Sigmoid colon (tissue), 7 donors: Measurements from ENCODE around the gene NRIP3. TPM values are rescaled to one million over a fixed set of nuclear protein-coding genes. Genes with fewer than 3 reads are reported as not detected.

Source experiments
- DNase-seq: peaks from one replicate; pipeline ENCODE4 v3.0.0-alpha.2; 2019
- H3K27ac ChIP-seq, 4 donors: fragments of 200-600 bp; sonication (generic); one replicate each; pipeline ENCODE4 v1.5.1; 2016 to 2019; ENCODE audit warnings: mild to moderate bottlenecking in 1 of 4
- H3K27me3 ChIP-seq, 3 donors: fragments of 200-600 bp; sonication (generic); one replicate each; pipeline ENCODE4 v1.5.1; 2019; ENCODE audit warnings: mild to moderate bottlenecking in 1 of 3
- H3K36me3 ChIP-seq, 4 donors: fragments of 200-600 bp; sonication (generic); one replicate each; pipeline ENCODE4 v1.5.1; 2016 to 2019
- H3K4me1 ChIP-seq, 4 donors: fragments of 200-600 bp; sonication (generic); one replicate each; pipeline ENCODE4 v1.5.1; 2017 to 2019
- H3K4me3 ChIP-seq, 4 donors: fragments of 200-600 bp; sonication (generic); one replicate each; pipeline ENCODE4 v1.5.1; 2017 to 2019; ENCODE audit warnings: mild to moderate bottlenecking in 2 of 4, moderate library complexity in 1 of 4
- H3K9me3 ChIP-seq, 4 donors: fragments of 200-600 bp in 3 of 4; sonication (generic) in 3 of 4; one replicate each; pipeline versions ENCODE4 v1.5.1 to v1.6.1; 2013 to 2019
- EP300 ChIP-seq, 4 donors: sonication (generic); formaldehyde crosslinking; IDR thresholded peaks; one replicate each; pipeline ENCODE4 v1.6.1; 2017; ENCODE audit warnings: antibody characterized with exemption in 4 of 4
- POLR2A ChIP-seq, 2 donors: fragments of 450-650 bp; IDR thresholded peaks; one replicate each; pipeline ENCODE4 v1.6.1; 2016; ENCODE audit warnings: antibody characterized with exemption in 2 of 2, mild to moderate bottlenecking in 2 of 2, moderate library complexity in 2 of 2
- POLR2AphosphoS5 ChIP-seq, 4 donors: sonication (generic); formaldehyde crosslinking; IDR thresholded peaks; one replicate each; pipeline ENCODE4 v1.6.1; 2017; ENCODE audit warnings: antibody characterized with exemption in 4 of 4
- WGBS, 2 donors: extraction: QIAGEN DNeasy Blood & Tissue Kit; methylation state at CpG; one replicate each; pipeline ENCODE4 v1.1.7; 2013; 5-methylcytosine and 5-hydroxymethylcytosine counted together
- intact Hi-C: fragments of 100-400 bp; cut with DNase I; formaldehyde crosslinking; loops from one replicate; pipeline ENCODE4 v1.15.1; 2023
- polyA plus RNA-seq, 3 donors: library from polyadenylated mRNA; stranded (reverse); fragments of 200-250 nt; gene quantifications; one replicate each; pipeline ENCODE4 v1.2.3, GENCODE V29; 2013
- total RNA-seq, 4 donors: library from RNA; depleted of rRNA; stranded (reverse); fragments of >200 nt; gene quantifications; one replicate each; pipeline ENCODE4 v1.1.0, GENCODE V29; 2016
- TF ChIP-seq, protein P1 (sequence below), 4 experiments: fragments of 450-650 bp in 3 of 4; fragments of 200-600 bp in 1 of 4; IDR thresholded peaks; one replicate each; pipeline ENCODE4 v1.5.1; 2016 to 2019; ENCODE audit warnings: antibody characterized with exemption in 4 of 4, mild to moderate bottlenecking in 3 of 4, moderate library complexity in 2 of 4
- donor health status: healthy with polysubstance abuse.
- donor health status: Bipolar disorder and iron deficiency.
- donor health status: healthy.

Gene NRIP3
- total and polyA plus RNA-seq, 7 donors = under 0.01 to 5.3 (median 2.9) TPM; not detected in 1

GRCh38 chr11:9005087-9005486 lies 1.3 kb upstream of the NRIP3 start:
- Histone ChIP-seq H3K27me3 (peaks cover 0 to 25% (median 9%) of the 10 kb centered on the region in 3 donors), H3K27ac (no peak overlapping the region), H3K9me3 (no peaks in the 10 kb centered on the region), H3K36me3 (no peaks in the 10 kb centered on the region), H3K4me3 (no peak overlapping the region), H3K4me1 (peaks cover 0 to 20% (median 20%) of the 10 kb centered on the region in 4 donors)
- 80 to 91% methylated on average over 4 of the region's 4 CpGs for WGBS, 2 donors
- no peak for DNase-seq
- intact Hi-C loops = no loop called here
- TF ChIP-seq POLR2AphosphoS5 (IDR thresholded peaks at IDR 0.05) (no peak), EP300 (IDR thresholded peaks at IDR 0.05) (no peak), POLR2A (IDR thresholded peaks at IDR 0.05) (no peak)

DNA sequence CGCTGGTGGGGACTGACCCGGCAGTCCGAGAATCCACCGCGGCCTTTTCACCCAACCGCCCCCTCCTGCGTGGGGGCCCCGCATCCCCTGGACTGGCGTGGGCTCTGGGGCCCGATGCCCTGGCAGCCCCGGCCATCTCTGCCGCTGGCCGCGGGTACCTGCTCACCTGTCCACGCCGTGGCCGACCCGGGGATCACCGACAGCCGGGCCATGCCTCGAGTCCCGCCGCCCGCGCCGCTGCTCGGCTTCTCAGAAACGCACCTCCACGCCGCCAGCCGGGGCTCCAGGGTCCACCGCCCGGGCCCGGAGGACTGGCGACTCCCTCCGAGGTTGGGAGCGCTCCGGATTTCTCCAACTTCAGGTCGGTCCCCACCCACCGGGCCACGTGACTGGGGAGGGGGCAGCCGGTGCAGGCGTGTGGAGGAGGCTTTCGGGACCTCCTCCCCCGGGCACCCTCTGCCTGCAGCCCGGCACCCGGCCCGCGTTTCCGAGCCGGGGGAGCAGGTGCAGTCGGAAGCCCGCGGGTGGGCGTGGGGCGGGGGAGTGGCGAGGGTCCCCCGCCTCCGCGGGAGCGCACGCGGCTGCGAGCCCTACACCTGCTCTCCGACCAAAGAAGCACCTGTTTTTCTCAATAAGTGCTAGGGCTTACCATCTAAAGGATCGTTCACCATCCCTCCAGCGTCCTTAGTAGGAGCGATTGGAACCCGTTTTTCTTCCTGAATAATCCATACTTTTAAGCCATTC lies 554 bp upstream of the NRIP3 start:
- intact Hi-C loops = no loop called here
- TF ChIP-seq EP300 (IDR thresholded peaks at IDR 0.05) = no peak
- no peak for TF ChIP-seq POLR2AphosphoS5 (IDR thresholded peaks at IDR 0.05)
- TF ChIP-seq, protein P1, sequence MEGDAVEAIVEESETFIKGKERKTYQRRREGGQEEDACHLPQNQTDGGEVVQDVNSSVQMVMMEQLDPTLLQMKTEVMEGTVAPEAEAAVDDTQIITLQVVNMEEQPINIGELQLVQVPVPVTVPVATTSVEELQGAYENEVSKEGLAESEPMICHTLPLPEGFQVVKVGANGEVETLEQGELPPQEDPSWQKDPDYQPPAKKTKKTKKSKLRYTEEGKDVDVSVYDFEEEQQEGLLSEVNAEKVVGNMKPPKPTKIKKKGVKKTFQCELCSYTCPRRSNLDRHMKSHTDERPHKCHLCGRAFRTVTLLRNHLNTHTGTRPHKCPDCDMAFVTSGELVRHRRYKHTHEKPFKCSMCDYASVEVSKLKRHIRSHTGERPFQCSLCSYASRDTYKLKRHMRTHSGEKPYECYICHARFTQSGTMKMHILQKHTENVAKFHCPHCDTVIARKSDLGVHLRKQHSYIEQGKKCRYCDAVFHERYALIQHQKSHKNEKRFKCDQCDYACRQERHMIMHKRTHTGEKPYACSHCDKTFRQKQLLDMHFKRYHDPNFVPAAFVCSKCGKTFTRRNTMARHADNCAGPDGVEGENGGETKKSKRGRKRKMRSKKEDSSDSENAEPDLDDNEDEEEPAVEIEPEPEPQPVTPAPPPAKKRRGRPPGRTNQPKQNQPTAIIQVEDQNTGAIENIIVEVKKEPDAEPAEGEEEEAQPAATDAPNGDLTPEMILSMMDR (IDR thresholded peaks at IDR 0.05) = no peak
- no peak for TF ChIP-seq POLR2A (IDR thresholded peaks at IDR 0.05)
- Histone ChIP-seq H3K36me3 (no peaks in the 10 kb centered on the region), H3K4me1 (peaks cover 0 to 20% (median 20%) of the 10 kb centered on the region in 4 donors), H3K27ac (peak overlapping the region in 1 of 4 donors; percentile 62), H3K4me3 (peak overlapping the region; percentile 22 to 59 (median 46)), H3K27me3 (peaks cover 0 to 25% (median 9%) of the 10 kb centered on the region in 3 donors), H3K9me3 (no peaks in the 10 kb centered on the region)
- no peak for DNase-seq
- WGBS, 2 donors = 7 to 10% methylated on average over 69 of the region's 69 CpGs

- intact Hi-C loops = no loop called here
- H3K36me3 ChIP-seq = no peaks in the 10 kb centered on the region
Measured at GRCh38 chr11:9002920-9003572, 755 bp downstream of the NRIP3 start.

GRCh38 chr11:9001736-9002135 lies 2.1 kb downstream of the NRIP3 start:
- no peak for DNase-seq
- Histone ChIP-seq H3K4me1 (peaks cover 0 to 20% (median 20%) of the 10 kb centered on the region in 4 donors), H3K27ac (no peak overlapping the region), H3K9me3 (no peaks in the 10 kb centered on the region), H3K4me3 (no peak overlapping the region), H3K27me3 (peaks cover 0 to 25% (median 9%) of the 10 kb centered on the region in 3 donors), H3K36me3 (no peaks in the 10 kb centered on the region)
- intact Hi-C loops = no loop called here
- WGBS, 2 donors = 67 to 72% methylated on average over 6 of the region's 6 CpGs
- TF ChIP-seq POLR2A (IDR thresholded peaks at IDR 0.05) = no peak
- TF ChIP-seq, protein P1 (IDR thresholded peaks at IDR 0.05) = no peak
- no peak for TF ChIP-seq POLR2AphosphoS5 (IDR thresholded peaks at IDR 0.05)
- TF ChIP-seq EP300 (IDR thresholded peaks at IDR 0.05) = no peak

More at GRCh38 chr11:9002920-9003572, 755 bp downstream of the NRIP3 start:
- Histone ChIP-seq H3K27me3 (peaks cover 0 to 25% (median 9%) of the 10 kb centered on the region in 3 donors), H3K9me3 (no peaks in the 10 kb centered on the region), H3K27ac (peak overlapping the region in 1 of 4 donors; percentile 62), H3K4me3 (peak overlapping the region; percentile 22 to 59 (median 46)), H3K4me1 (peaks cover 0 to 20% (median 20%) of the 10 kb centered on the region in 4 donors)
- WGBS, 2 donors = 8 to 10% methylated on average over 8 of the region's 8 CpGs
- DNase-seq = no peak
- TF ChIP-seq EP300 (IDR thresholded peaks at IDR 0.05) (no peak), POLR2A (IDR thresholded peaks at IDR 0.05) (no peak), POLR2AphosphoS5 (IDR thresholded peaks at IDR 0.05) (no peak)
- TF ChIP-seq, protein P1 (IDR thresholded peaks at IDR 0.05) = no peak

- DNase-seq = no peak
- Histone ChIP-seq H3K36me3 (no peaks in the 10 kb centered on the region), H3K27ac (no peak overlapping the region), H3K9me3 (no peaks in the 10 kb centered on the region), H3K4me1 (peaks cover 0 to 5% (median 3%) of the 10 kb centered on the region in 4 donors), H3K27me3 (peaks cover 0 to 23% (median 9%) of the 10 kb centered on the region in 3 donors), H3K4me3 (no peak overlapping the region)
- WGBS, 2 donors = 90 to 91% methylated on average over 2 of the region's 2 CpGs
- intact Hi-C loops = no loop called here
- TF ChIP-seq, protein P1 (IDR thresholded peaks at IDR 0.05) = no peak
- no peak for TF ChIP-seq POLR2A (IDR thresholded peaks at IDR 0.05)
Measured at GRCh38 chr11:8998017-8998416, 5.8 kb downstream of the NRIP3 start.
